H1 (cell line): ENCODE results near the gene UBE2I. TPM values are rescaled to one million over a fixed set of nuclear protein-coding genes. Genes with fewer than 3 reads are reported as not detected.
"Not testable (repeated sequence)": the region's sequence is repeated elsewhere in the genome, so short reads cannot be mapped to it uniquely, and the experiment has no call there.

Source experiments
- CTCF ChIA-PET: fragments of 300-600 bp; sonication (Branson Sonifier 250); formaldehyde crosslinking; loops from one replicate; lab custom pipeline; 2021; ENCODE audit not compliant: partially characterized antibody; lab: Charles Lee
- POLR2A ChIA-PET: fragments of 300-600 bp; sonication (Branson Sonifier 250); formaldehyde crosslinking; loops from one replicate; lab custom pipeline; 2021; ENCODE audit warnings: inconsistent platforms; ENCODE audit not compliant: partially characterized antibody; lab: Charles Lee
- DNase-seq, 2 experiments: peaks; one replicate each; pipeline versions ENCODE4 v3.0.0 to v3.0.0-alpha.2; 2010 to 2022; ENCODE audit warnings: low spot score in 2 of 2, low read depth in 1 of 2, mixed read lengths in 1 of 2
- FAIRE-seq: peaks from 2 replicates; lab custom pipeline; 2011; peaks lifted over from hg19 to GRCh38; lab: Jason Lieb, UNC
- H2AFZ ChIP-seq: 2 replicates; pipeline ENCODE4 v1.8.1; 2012; ENCODE audit warnings: low read length, inconsistent platforms
- H2AK5ac ChIP-seq: 2 replicates; pipeline ENCODE4 v1.6.1; 2013; ENCODE audit warnings: low read depth, low read length
- H2BK120ac ChIP-seq: replicated peaks from 2 replicates; pipeline ENCODE3; 2013; ENCODE audit warnings: low read depth, low read length, inconsistent platforms
- H2BK12ac ChIP-seq: 2 replicates; pipeline ENCODE4 v1.6.1; 2013; ENCODE audit warnings: low read depth, low read length
- H2BK15ac ChIP-seq: 2 replicates; pipeline ENCODE4 v1.6.1; 2013; ENCODE audit warnings: low read length
- H2BK20ac ChIP-seq: 2 replicates; pipeline ENCODE4 v1.6.1; 2013; ENCODE audit warnings: low read length
- H2BK5ac ChIP-seq: 2 replicates; pipeline ENCODE4 v1.6.1; 2013; ENCODE audit warnings: low read depth, low read length
- H3K14ac ChIP-seq: 2 replicates; pipeline ENCODE4 v1.6.1; 2013; ENCODE audit warnings: inconsistent platforms; ENCODE audit not compliant: insufficient read length
- H3K18ac ChIP-seq: 2 replicates; pipeline ENCODE4 v1.6.1; 2013; ENCODE audit warnings: low read length; ENCODE audit errors: extremely low read depth
- H3K23ac ChIP-seq: 2 replicates; pipeline ENCODE4 v1.6.1; 2013; ENCODE audit warnings: inconsistent platforms; ENCODE audit not compliant: insufficient read length
- H3K23me2 ChIP-seq: 2 replicates; pipeline ENCODE4 v1.6.1; 2013; ENCODE audit warnings: low read depth, low read length
- H3K27ac ChIP-seq: 2 replicates; pipeline ENCODE4 v1.6.1; 2011; ENCODE audit warnings: low read depth, low read length, inconsistent platforms
- H3K27me3 ChIP-seq, 4 experiments: replicated peaks in 1 of 4; 1 replicate in 1 of 4; 2 replicates in 3 of 4; pipeline versions ENCODE4 v1.6.1 to v1.8.1; 2011 to 2013; ENCODE audit warnings: low read length in 3 of 4, mild to moderate bottlenecking in 3 of 4, inconsistent platforms in 2 of 4, mixed read lengths in 2 of 4, moderate library complexity in 1 of 4; ENCODE audit not compliant: control insufficient read depth in 3 of 4, insufficient read depth in 3 of 4; ENCODE audit errors: extremely low read depth in 1 of 4
- H3K36me3 ChIP-seq, 4 experiments: 2 replicates each; pipeline versions ENCODE4 v1.6.1 to v1.8.1; 2011 to 2013; ENCODE audit warnings: mild to moderate bottlenecking in 4 of 4, low read length in 3 of 4, moderate library complexity in 2 of 4, control low read depth in 1 of 4, inconsistent platforms in 1 of 4; ENCODE audit not compliant: insufficient read depth in 4 of 4, control insufficient read depth in 2 of 4
- H3K4ac ChIP-seq: replicated peaks from 2 replicates; pipeline ENCODE3; 2013; ENCODE audit warnings: low read length, low read depth, mixed read lengths, inconsistent platforms; ENCODE audit not compliant: insufficient read length
- H3K4me1 ChIP-seq, 4 experiments: replicated peaks in 1 of 4; 1 replicate in 1 of 4; 2 replicates in 3 of 4; pipeline versions ENCODE4 v1.6.1 to v1.8.1; 2011 to 2013; ENCODE audit warnings: low read length in 3 of 4, inconsistent platforms in 2 of 4, mixed read lengths in 1 of 4; ENCODE audit not compliant: insufficient read depth in 4 of 4, control insufficient read depth in 3 of 4
- H3K4me2 ChIP-seq, 2 experiments: 2 replicates each; pipeline versions ENCODE4 v1.6.1 to v1.8.1; 2011 to 2013; ENCODE audit warnings: low read depth in 2 of 2, low read length in 2 of 2, control low read depth in 1 of 2, inconsistent platforms in 1 of 2, mild to moderate bottlenecking in 1 of 2; ENCODE audit not compliant: insufficient read depth in 1 of 2
- H3K4me3 ChIP-seq, 4 experiments: fragments of 200-600, 300-600 bp in 1 of 4; sonication (generic), shearing (Covaris generic), sonication (Bioruptor Twin) in 1 of 4; 2 replicates each; pipeline versions ENCODE4 v1.5.1 to v1.8.1; 2011 to 2016; ENCODE audit warnings: low read length in 4 of 4, low read depth in 3 of 4, control low read depth in 2 of 4, inconsistent platforms in 2 of 4, mild to moderate bottlenecking in 2 of 4, mixed read lengths in 1 of 4, moderate library complexity in 1 of 4; ENCODE audit not compliant: insufficient read depth in 2 of 4; ENCODE audit errors: extremely low read depth in 1 of 4
- H3K56ac ChIP-seq: replicated peaks from 2 replicates; pipeline ENCODE3; 2013; ENCODE audit warnings: low read depth, mild to moderate bottlenecking, mixed read lengths, low read length, inconsistent platforms; ENCODE audit not compliant: insufficient read length
- H3K79me1 ChIP-seq: 2 replicates; pipeline ENCODE4 v1.6.1; 2013; ENCODE audit warnings: low read depth, low read length, control low read depth
- H3K79me2 ChIP-seq, 2 experiments: 2 replicates each; pipeline versions ENCODE4 v1.6.1 to v1.8.1; 2012 to 2013; ENCODE audit warnings: low read length in 2 of 2, mild to moderate bottlenecking in 2 of 2, inconsistent platforms in 1 of 2; ENCODE audit not compliant: insufficient read depth in 2 of 2, control insufficient read depth in 1 of 2
- H3K9ac ChIP-seq, 4 experiments: replicated peaks in 1 of 4; 1 replicate in 1 of 4; 2 replicates in 3 of 4; pipeline versions ENCODE4 v1.6.1 to v1.8.1; 2011 to 2013; ENCODE audit warnings: low read depth in 3 of 4, low read length in 3 of 4, control low read depth in 2 of 4, mild to moderate bottlenecking in 2 of 4, moderate library complexity in 2 of 4, inconsistent platforms in 1 of 4; ENCODE audit errors: extremely low read depth in 1 of 4
- H3K9me3 ChIP-seq, 2 experiments: 2 replicates each; pipeline versions ENCODE4 v1.6.1 to v1.8.1; 2012 to 2013; ENCODE audit warnings: mild to moderate bottlenecking in 2 of 2, moderate library complexity in 2 of 2, control low read depth in 1 of 2, inconsistent platforms in 1 of 2, low read depth in 1 of 2, low read length in 1 of 2, mixed read lengths in 1 of 2; ENCODE audit not compliant: insufficient read depth in 2 of 2
- H4K20me1 ChIP-seq, 2 experiments: replicated peaks in 1 of 2; 2 replicates each; pipeline versions ENCODE3 to v1.8.1; 2011 to 2013; ENCODE audit warnings: inconsistent platforms in 2 of 2, low read length in 2 of 2, mild to moderate bottlenecking in 1 of 2; ENCODE audit not compliant: insufficient read depth in 2 of 2, control insufficient read depth in 1 of 2
- H4K5ac ChIP-seq: 2 replicates; pipeline ENCODE4 v1.6.1; 2013; ENCODE audit warnings: low read length, low read depth, mixed read lengths, inconsistent platforms; ENCODE audit not compliant: insufficient read length
- H4K8ac ChIP-seq: 2 replicates; pipeline ENCODE4 v1.8.0; 2013; ENCODE audit warnings: mild to moderate bottlenecking, moderate library complexity, low read length, inconsistent platforms; ENCODE audit not compliant: insufficient read depth; ENCODE audit errors: extremely low read depth
- H4K91ac ChIP-seq: replicated peaks from 2 replicates; pipeline ENCODE3; 2013; ENCODE audit warnings: low read length, mixed read lengths, inconsistent platforms; ENCODE audit not compliant: insufficient read length
- WGBS, 2 experiments: shearing (Covaris generic) in 1 of 2; methylation state at CpG; one replicate each; pipeline versions ENCODE4 v1.1.6 to v1.1.7; 2013 to 2015; ENCODE audit warnings: low lambda C conversion rate in 2 of 2, mixed read lengths in 2 of 2, inconsistent platforms in 1 of 2, low coverage in 1 of 2, missing lambda C conversion rate in 1 of 2; ENCODE audit not compliant: insufficient replicate concordance in 2 of 2, insufficient coverage in 1 of 2, insufficient read length in 1 of 2; ENCODE audit errors: extremely low coverage in 1 of 2, missing lambda C conversion rate in 1 of 2; 5-methylcytosine and 5-hydroxymethylcytosine counted together
- polyA plus RNA-seq, 7 experiments: library from polyadenylated mRNA; depleted of rRNA in 3 of 7; stranded (reverse) in 5 of 7; unstranded in 2 of 7; fragments of >200 nt in 5 of 7; fragments of 200-250 nt in 2 of 7; gene quantifications; 1 replicate in 5 of 7; 2 replicates in 1 of 7; 4 replicates in 1 of 7; pipeline versions ENCODE4 v1.2.1 to v1.2.3, GENCODE V29; 2011 to 2013; ENCODE audit warnings: missing spikeins in 2 of 7, mixed read lengths in 2 of 7
- total RNA-seq: library from RNA; stranded (reverse); fragmentation: NEBNext Ultra II Directional; extraction: Animal tissue kit (Norgen Biotek cat#: 25700); gene quantifications from 2 replicates; pipeline ENCODE4 v1.2.1, GENCODE V29; 2021

UBE2I gene
- total and polyA plus RNA-seq, 2 of the 8 experiments (the other 6 are each of a cell fraction or from before 2014, with no cell fraction given), result 148 to 268 TPM

- POLR2A ChIA-PET, result interaction anchor here (0.9 to 6.5 kb wide), 2 partner anchors 14 to 17 kb away, joined by 4 to 106 read pairs; partner anchors contain the start of gene UBE2I
- 91% methylated on average over 17 of the region's 20 CpGs; no CpG with 5 or more reads in 1 of the 2 experiments for whole genome bisulfite sequencing, 2 experiments
- H2AFZ ChIP-seq, H3K9ac ChIP-seq, H3K27ac ChIP-seq, DNase-seq, H3K18ac ChIP-seq, H2BK12ac ChIP-seq, H3K79me2 ChIP-seq, H3K9me3 ChIP-seq, H2BK120ac ChIP-seq, FAIRE-seq, H4K91ac ChIP-seq, H3K4me3 ChIP-seq, H3K14ac ChIP-seq, H3K4me2 ChIP-seq, H2AK5ac ChIP-seq, H2BK5ac ChIP-seq, H2BK15ac ChIP-seq, H3K4ac ChIP-seq, H2BK20ac ChIP-seq, H3K56ac ChIP-seq, H3K79me1 ChIP-seq, H3K23ac ChIP-seq, H4K8ac ChIP-seq, H4K5ac ChIP-seq: not testable (repeated sequence)
- CTCF ChIA-PET, result interaction anchor here (0.7 to 2.1 kb wide), 4 partner anchors 8 to 578 kb away, joined by 3 to 6 read pairs (median 3); no protein-coding TSS in a partner anchor
- Histone ChIP-seq H3K36me3 (peaks cover 5 to 18% (median 9%) of the 10 kb centered on the region in 4 experiments; a peak in 6 of 8 replicates), H4K20me1 (peaks cover 7 to 10% of the 10 kb centered on the region in 2 experiments), H3K23me2 (peaks cover 10% of the 10 kb centered on the region; the same call in 1 of the 2 replicates), H3K27me3 (peaks cover 3 to 16% (median 9%) of the 10 kb centered on the region in 4 experiments; a peak in 6 of 7 replicates), H3K4me1 (peaks cover 0 to 11% (median 11%) of the 10 kb centered on the region in 4 experiments; a peak in 5 of 7 replicates)
Measured at GRCh38 chr16:1328136-1328535, 18.7 kb downstream of the UBE2I start.
